HG02610 (cell line): Measurements from ENCODE around the gene ST3GAL5.

Source experiments
- ATAC-seq: cut with Tn5 transposase; IDR thresholded peaks from one replicate; pipeline ENCODE4 v1.9.1; 2021; ENCODE audit warnings: mild to moderate bottlenecking, moderate library complexity; ENCODE audit not compliant: unreplicated experiment

ST3GAL5 gene

GRCh38 chr2:85867556-85868292 lies 21.1 kb downstream of the ST3GAL5 start:
- ATAC-seq: no peak

GRCh38 chr2:85867121-85867520 lies 21.7 kb downstream of the ST3GAL5 start:
- ATAC-seq: no peak

GRCh38 chr2:85866165-85866659 lies 22.6 kb downstream of the ST3GAL5 start:
- no peak for ATAC-seq

- ATAC-seq: peak; percentile 92
Measured at GRCh38 chr2:85865539-85866164, 23.1 kb downstream of the ST3GAL5 start.

GRCh38 chr2:85864654-85865053 lies 24.1 kb downstream of the ST3GAL5 start:
- no peak for ATAC-seq

- ATAC-seq: no peak
Measured at GRCh38 chr2:85862426-85862825, 26.4 kb downstream of the ST3GAL5 start.

GRCh38 chr2:85861650-85862049 lies 27.1 kb downstream of the ST3GAL5 start:
- ATAC-seq: no peak

GRCh38 chr2:85861180-85861579 lies 27.6 kb downstream of the ST3GAL5 start:
- peak; percentile 43 for ATAC-seq

GRCh38 chr2:85858841-85859240 lies 29.9 kb downstream of the ST3GAL5 start:
- ATAC-seq: no peak

GRCh38 chr2:85854897-85855296 lies 33.9 kb downstream of the ST3GAL5 start:
- no peak for ATAC-seq

- ATAC-seq: no peak
Measured at GRCh38 chr2:85854166-85854509, 34.7 kb downstream of the ST3GAL5 start.

GRCh38 chr2:85853499-85854165 lies 35.2 kb downstream of the ST3GAL5 start:
- peak; percentile 59 for ATAC-seq

- peak; percentile 76 for ATAC-seq
Measured at GRCh38 chr2:85852937-85853498, 35.8 kb downstream of the ST3GAL5 start.

- no peak for ATAC-seq
Measured at GRCh38 chr2:85852152-85852840, 36.5 kb downstream of the ST3GAL5 start.

GRCh38 chr2:85851253-85852151 lies 37.3 kb downstream of the ST3GAL5 start:
- peak; percentile 32 for ATAC-seq

GRCh38 chr2:85850451-85850850 lies 38.3 kb downstream of the ST3GAL5 start:
- no peak for ATAC-seq

GRCh38 chr2:85847051-85847588 lies 41.7 kb downstream of the ST3GAL5 start:
- ATAC-seq: no peak

- ATAC-seq: no peak
Measured at GRCh38 chr2:85846411-85846810, 42.4 kb downstream of the ST3GAL5 start.

- no peak for ATAC-seq
Measured at GRCh38 chr2:85844486-85844885, 44.3 kb downstream of the ST3GAL5 start.

- no peak for ATAC-seq
Measured at GRCh38 chr2:85843543-85843942, 45.2 kb downstream of the ST3GAL5 start.
